IMR-90 (cell line): ENCODE data around the gene ROBO1. TPM values are rescaled to one million over a fixed set of nuclear protein-coding genes. Genes with fewer than 3 reads are reported as not detected.

Experiments used
- ATAC-seq: fragments of 200-7000 bp; cut with Tn5 transposase; 2 replicates; pipeline ENCODE4 v1.9.1; 2020; ENCODE audit warnings: low read depth, mild to moderate bottlenecking, moderate library complexity
- BruUV-seq: library from RNA; stranded (reverse); fragments of 400-500 nt; replicated peaks from 2 replicates; lab custom pipeline; 2021; lab: Mats Ljungman, UMichigan
- CTCF ChIA-PET: fragments of 300-600 bp; formaldehyde crosslinking; extraction: SDS; loops from one replicate; lab custom pipeline; 2021; ENCODE audit warnings: antibody characterized with exemption; lab: Yijun Ruan, JAX
- POLR2A ChIA-PET: fragments of 300-600 bp; sonication (Branson Sonifier 250); formaldehyde crosslinking; loops from one replicate; lab custom pipeline; 2022; ENCODE audit warnings: antibody characterized with exemption; ENCODE audit not compliant: unreplicated experiment; lab: Charles Lee
- DNase-seq: peaks from one replicate; pipeline ENCODE4 v3.0.0; 2013
- H2AFZ ChIP-seq: replicated peaks from 2 replicates; pipeline ENCODE3; 2013; ENCODE audit warnings: low read length, mild to moderate bottlenecking; ENCODE audit not compliant: poor library complexity
- H2AK5ac ChIP-seq: 2 replicates; pipeline ENCODE4 v1.6.1; 2013; ENCODE audit warnings: low read depth, low read length, inconsistent platforms
- H2AK9ac ChIP-seq: replicated peaks from 2 replicates; pipeline ENCODE3; 2013; ENCODE audit warnings: mild to moderate bottlenecking, low read depth, low read length, moderate library complexity; ENCODE audit not compliant: poor library complexity
- H2BK120ac ChIP-seq: 2 replicates; pipeline ENCODE4 v1.6.1; 2013; ENCODE audit warnings: low read depth, low read length, inconsistent platforms
- H2BK15ac ChIP-seq: 3 replicates; pipeline ENCODE4 v1.6.1; 2013; ENCODE audit warnings: low read depth, low read length, inconsistent platforms
- H2BK20ac ChIP-seq: 2 replicates; pipeline ENCODE4 v1.6.1; 2013; ENCODE audit warnings: low read depth, mild to moderate bottlenecking, inconsistent platforms, low read length, moderate library complexity
- H2BK5ac ChIP-seq: 2 replicates; pipeline ENCODE4 v1.6.1; 2013; ENCODE audit warnings: mild to moderate bottlenecking, low read depth, low read length, inconsistent platforms; ENCODE audit not compliant: poor library complexity, severe bottlenecking
- H3K14ac ChIP-seq: replicated peaks from 2 replicates; pipeline ENCODE4 v1.6.1; 2013; ENCODE audit warnings: low read depth, low read length, inconsistent platforms
- H3K18ac ChIP-seq: 2 replicates; pipeline ENCODE4 v1.6.1; 2013; ENCODE audit warnings: low read depth, low read length, control low read depth
- H3K23ac ChIP-seq: 2 replicates; pipeline ENCODE4 v1.6.1; 2013; ENCODE audit warnings: low read depth, low read length, inconsistent platforms
- H3K27ac ChIP-seq: 2 replicates; pipeline ENCODE4 v1.5.1; 2013; ENCODE audit warnings: mild to moderate bottlenecking, control low read depth, low read length; ENCODE audit not compliant: insufficient read depth
- H3K27me3 ChIP-seq: 2 replicates; pipeline ENCODE4 v1.6.1; 2013; ENCODE audit warnings: low read length; ENCODE audit not compliant: control insufficient read depth, insufficient read depth
- H3K36me3 ChIP-seq: 2 replicates; pipeline ENCODE4 v1.6.1; 2013; ENCODE audit warnings: low read length, mixed read lengths; ENCODE audit not compliant: control insufficient read depth, insufficient read depth
- H3K4ac ChIP-seq: 2 replicates; pipeline ENCODE4 v1.6.1; 2013; ENCODE audit warnings: low read depth, low read length, inconsistent platforms
- H3K4me1 ChIP-seq: 2 replicates; pipeline ENCODE4 v1.6.1; 2013; ENCODE audit warnings: low read length, mixed read lengths; ENCODE audit not compliant: control insufficient read depth, insufficient read depth
- H3K4me2 ChIP-seq: 2 replicates; pipeline ENCODE4 v1.6.1; 2013; ENCODE audit warnings: low read depth, mild to moderate bottlenecking, control low read depth, low read length, moderate library complexity
- H3K4me3 ChIP-seq: 2 replicates; pipeline ENCODE4 v1.5.1; 2013; ENCODE audit warnings: low read depth, mild to moderate bottlenecking, control low read depth, low read length, moderate library complexity; ENCODE audit not compliant: insufficient read depth
- H3K56ac ChIP-seq: 2 replicates; pipeline ENCODE4 v1.6.1; 2013; ENCODE audit warnings: low read length, inconsistent platforms; ENCODE audit not compliant: insufficient read depth; ENCODE audit errors: extremely low read depth
- H3K79me1 ChIP-seq, 2 experiments: 2 replicates each; pipeline ENCODE4 v1.6.1; 2013; ENCODE audit warnings: low read length in 2 of 2, inconsistent platforms in 1 of 2, low read depth in 1 of 2
- H3K9ac ChIP-seq: 2 replicates; pipeline ENCODE4 v1.6.1; 2013; ENCODE audit warnings: low read depth, low read length, control low read depth
- H3K9me1 ChIP-seq: 2 replicates; pipeline ENCODE4 v1.6.1; 2013; ENCODE audit warnings: low read length, inconsistent platforms; ENCODE audit not compliant: insufficient read depth
- H3K9me3 ChIP-seq: 2 replicates; pipeline ENCODE4 v1.6.1; 2013; ENCODE audit warnings: low read length; ENCODE audit not compliant: control insufficient read depth, insufficient read depth
- H4K20me1 ChIP-seq: 2 replicates; pipeline ENCODE4 v1.6.1; 2013; ENCODE audit warnings: low read length, inconsistent platforms; ENCODE audit not compliant: insufficient read depth
- H4K5ac ChIP-seq: 2 replicates; pipeline ENCODE4 v1.6.1; 2013; ENCODE audit warnings: mild to moderate bottlenecking, low read depth, low read length, control low read depth
- H4K8ac ChIP-seq, 2 experiments: 2 replicates each; pipeline ENCODE4 v1.6.1; 2013; ENCODE audit warnings: low read depth in 2 of 2, low read length in 2 of 2, control low read depth in 1 of 2, inconsistent platforms in 1 of 2
- H4K91ac ChIP-seq: 2 replicates; pipeline ENCODE4 v1.6.1; 2013; ENCODE audit warnings: low read depth, low read length, inconsistent platforms; ENCODE audit not compliant: insufficient read depth
- FOS ChIP-seq: fragments of 150-350 bp; IDR thresholded peaks from 2 replicates; pipeline ENCODE4 v1.6.1; 2016; ENCODE audit warnings: low read depth, low read length
- RFX5 ChIP-seq: IDR thresholded peaks from 2 replicates; pipeline ENCODE4 v1.8.0; 2012; ENCODE audit warnings: low read depth, mild to moderate bottlenecking, low read length, moderate library complexity
- dilution Hi-C: fragments of 300-500 bp; cut with HindIII; formaldehyde crosslinking; loops from one replicate; pipeline ENCODE4 v1.14.3; 2018; ENCODE audit warnings: low sequenced_read_pairs; ENCODE audit not compliant: unreplicated experiment
- in situ Hi-C: fragments of 300-500 bp; cut with MboI; formaldehyde crosslinking; loops from 3 replicates; pipeline ENCODE4 v1.14.3; 2019; ENCODE audit warnings: low sequenced_read_pairs, inconsistent platforms, mixed read lengths
- intact Hi-C: fragments of 100-400 bp; cut with micrococcal nuclease; formaldehyde crosslinking; loops from 2 replicates; pipeline ENCODE4 v1.10.0; 2022
- polyA plus RNA-seq, 3 experiments: library from polyadenylated mRNA; depleted of rRNA; stranded (reverse); fragments of >200 nt; gene quantifications; 2 replicates each; pipeline ENCODE4 v1.2.3, GENCODE V29; 2012; ENCODE audit warnings: low replicate concordance in 1 of 3
- total RNA-seq: library from RNA; depleted of rRNA; stranded (reverse); fragments of >200 nt; gene quantifications from 2 replicates; pipeline ENCODE4 v1.2.3, GENCODE V29; 2012

ROBO1 gene
- total and polyA plus RNA-seq, 2 of the 4 experiments (the other 2 are of a cell fraction): 24.1 to 53.9 TPM

- Histone ChIP-seq H4K5ac (no peak overlapping the region), H3K27ac (no peak overlapping the region), H2AK5ac (no peak overlapping the region), H3K14ac (no peak overlapping the region), H3K79me1 (peaks cover 0 to 5% of the 10 kb centered on the region in 2 experiments; a peak in 3 of 4 replicates), H3K9me1 (no peaks in the 10 kb centered on the region), H2AFZ (no peak overlapping the region), H2BK120ac (no peak overlapping the region), H4K8ac (no peak overlapping the region), H3K9me3 (no peaks in the 10 kb centered on the region), H2BK20ac (no peak overlapping the region), H3K4me1 (peaks cover 5% of the 10 kb centered on the region), H3K4me3 (no peak overlapping the region), H3K36me3 (no peaks in the 10 kb centered on the region), H3K4ac (no peak overlapping the region), H3K4me2 (peak overlapping the region; percentile 35; the same call in 1 of the 2 replicates), H4K91ac (no peak overlapping the region), H3K56ac (no peak overlapping the region), H2AK9ac (no peak overlapping the region), H2BK5ac (no peak overlapping the region), H3K18ac (no peak overlapping the region), H2BK15ac (no peak overlapping the region), H4K20me1 (0 out of 2 replicates have a peak, but pooled peaks cover 3% of the 10 kb centered on the region), H3K27me3 (no peaks in the 10 kb centered on the region), H3K23ac (no peak overlapping the region), H3K9ac (no peak overlapping the region)
- ChIA-PET CTCF (no interaction called here), POLR2A (no interaction called here)
- ATAC-seq (peak; percentile 73), DNase-seq (peak; percentile 75)
- TF ChIP-seq FOS (0 out of 2 replicates have a peak, but pooled peaks have one; percentile 34), RFX5 (no peak)
- in situ Hi-C loops (no loop called here), dilution Hi-C loops (no loop called here), intact Hi-C loops (loop anchor here (5.0 kb wide), 1 partner anchor 41 kb away; no protein-coding TSS in a partner anchor)
- BruUV-seq: no TSS peak
Observed at GRCh38 chr3:78888635-78889034, 879.2 kb downstream of the ROBO1 start.
